Bronchial epithelial cell (primary cell): ENCODE data around the gene CHMP1A. TPM values are rescaled to one million over a fixed set of nuclear protein-coding genes. Genes with fewer than 3 reads are reported as not detected.

Source experiments
- DNase-seq: peaks from one replicate; pipeline ENCODE4 v3.0.0-alpha.2; 2010; ENCODE audit warnings: low read depth
- FAIRE-seq: peaks from 2 replicates; lab custom pipeline; 2011; peaks lifted over from hg19 to GRCh38; lab: Jason Lieb, UNC
- H3K27me3 ChIP-seq: 2 replicates; pipeline ENCODE4 v1.5.1; 2011; ENCODE audit warnings: low read length; ENCODE audit not compliant: control insufficient read depth, insufficient read depth
- H3K36me3 ChIP-seq: 2 replicates; pipeline ENCODE4 v1.5.1; 2011; ENCODE audit warnings: low read length; ENCODE audit not compliant: control insufficient read depth, insufficient read depth
- H3K4me3 ChIP-seq: 2 replicates; pipeline ENCODE4 v1.5.1; 2011; ENCODE audit warnings: mild to moderate bottlenecking, low read depth, low read length, control low read depth
- total RNA-seq: library from RNA; depleted of rRNA; stranded (reverse); fragments of >200 nt; gene quantifications from 2 replicates; pipeline ENCODE4 v1.2.1, GENCODE V29; 2014
- TF ChIP-seq, protein P1 (sequence below): IDR thresholded peaks from 2 replicates; pipeline ENCODE4 v1.5.1; 2011; ENCODE audit warnings: mild to moderate bottlenecking, moderate library complexity, low read length, control low read depth, inconsistent platforms; ENCODE audit not compliant: insufficient read depth, severe bottlenecking

CHMP1A gene
- total RNA-seq, 1 donor from 2014 or later: 101 TPM

DNA sequence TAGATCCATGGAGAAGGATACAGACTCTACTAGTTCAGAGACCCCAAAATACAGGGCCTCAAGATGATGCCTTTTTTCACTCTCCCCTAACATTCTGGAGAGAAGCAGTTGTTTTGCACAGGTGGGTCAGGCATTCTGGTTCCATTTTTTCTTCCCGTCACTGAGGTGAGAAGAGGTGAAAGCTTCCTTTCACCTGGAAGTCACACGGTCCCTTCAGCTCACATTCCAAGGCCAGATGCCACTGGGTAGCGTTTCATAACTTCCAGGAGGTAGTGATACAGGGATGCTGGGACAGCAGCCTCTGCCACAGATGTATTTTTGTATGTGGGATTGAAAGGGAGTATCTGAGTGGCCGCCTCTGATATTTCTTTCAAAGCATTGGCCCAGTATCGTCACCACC, 30.9 kb upstream of the CHMP1A start:
- TF ChIP-seq, protein P1, sequence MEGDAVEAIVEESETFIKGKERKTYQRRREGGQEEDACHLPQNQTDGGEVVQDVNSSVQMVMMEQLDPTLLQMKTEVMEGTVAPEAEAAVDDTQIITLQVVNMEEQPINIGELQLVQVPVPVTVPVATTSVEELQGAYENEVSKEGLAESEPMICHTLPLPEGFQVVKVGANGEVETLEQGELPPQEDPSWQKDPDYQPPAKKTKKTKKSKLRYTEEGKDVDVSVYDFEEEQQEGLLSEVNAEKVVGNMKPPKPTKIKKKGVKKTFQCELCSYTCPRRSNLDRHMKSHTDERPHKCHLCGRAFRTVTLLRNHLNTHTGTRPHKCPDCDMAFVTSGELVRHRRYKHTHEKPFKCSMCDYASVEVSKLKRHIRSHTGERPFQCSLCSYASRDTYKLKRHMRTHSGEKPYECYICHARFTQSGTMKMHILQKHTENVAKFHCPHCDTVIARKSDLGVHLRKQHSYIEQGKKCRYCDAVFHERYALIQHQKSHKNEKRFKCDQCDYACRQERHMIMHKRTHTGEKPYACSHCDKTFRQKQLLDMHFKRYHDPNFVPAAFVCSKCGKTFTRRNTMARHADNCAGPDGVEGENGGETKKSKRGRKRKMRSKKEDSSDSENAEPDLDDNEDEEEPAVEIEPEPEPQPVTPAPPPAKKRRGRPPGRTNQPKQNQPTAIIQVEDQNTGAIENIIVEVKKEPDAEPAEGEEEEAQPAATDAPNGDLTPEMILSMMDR: no peak
- FAIRE-seq (no peak), DNase-seq (no peak)
- peaks cover 29% of the 10 kb centered on the region for H3K36me3 ChIP-seq
- no peak overlapping the region for H3K4me3 ChIP-seq
- H3K27me3 ChIP-seq: no peaks in the 10 kb centered on the region

DNA sequence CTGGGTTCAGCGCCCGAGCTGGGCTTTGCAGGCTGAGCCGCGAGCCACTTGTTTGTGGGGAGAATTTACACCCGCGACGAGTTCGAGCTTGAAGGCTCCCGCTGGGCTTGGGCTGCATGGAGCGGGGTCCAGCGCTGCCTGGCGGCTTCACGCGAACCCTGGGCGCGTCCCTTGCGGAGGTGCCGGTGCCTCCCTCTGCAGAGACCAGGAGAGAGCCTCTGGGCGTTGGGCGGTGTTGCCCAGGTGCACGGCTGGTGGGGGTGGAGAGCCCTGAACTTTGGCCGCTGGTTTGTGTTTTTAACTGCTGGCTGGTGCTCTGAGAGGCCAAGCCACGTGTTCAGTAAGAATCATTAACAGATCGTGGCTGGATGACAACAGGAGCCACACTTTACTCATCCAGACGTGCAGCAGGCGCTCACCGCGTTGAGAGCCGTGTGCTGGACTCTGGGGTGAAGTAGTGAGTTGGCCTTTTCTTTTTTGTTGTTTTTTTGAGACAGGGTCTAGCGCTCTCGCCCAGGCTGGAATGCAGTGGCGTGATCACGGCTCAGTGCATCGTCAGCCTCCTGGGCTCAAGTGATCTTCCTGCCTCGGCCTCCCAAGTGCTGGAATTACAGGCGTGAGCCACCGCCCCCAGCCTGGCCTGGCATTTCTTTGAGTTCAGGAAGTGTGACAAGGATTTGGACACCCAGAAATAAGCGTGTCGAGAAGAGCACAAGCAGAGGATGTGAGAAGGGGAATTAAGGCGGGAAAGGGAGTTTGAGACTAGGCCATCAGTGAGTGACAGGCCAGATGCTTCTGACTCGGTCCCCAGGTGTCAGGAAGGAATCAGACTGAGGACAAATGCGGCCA, 29.8 kb upstream of the CHMP1A start:
- TF ChIP-seq, protein P1: peak; percentile 9
- FAIRE-seq: peak; percentile 50
- DNase-seq: peak; percentile 45
- Histone ChIP-seq H3K36me3 (peaks cover 23% of the 10 kb centered on the region), H3K27me3 (no peaks in the 10 kb centered on the region), H3K4me3 (peak overlapping the region; percentile 88)

DNA sequence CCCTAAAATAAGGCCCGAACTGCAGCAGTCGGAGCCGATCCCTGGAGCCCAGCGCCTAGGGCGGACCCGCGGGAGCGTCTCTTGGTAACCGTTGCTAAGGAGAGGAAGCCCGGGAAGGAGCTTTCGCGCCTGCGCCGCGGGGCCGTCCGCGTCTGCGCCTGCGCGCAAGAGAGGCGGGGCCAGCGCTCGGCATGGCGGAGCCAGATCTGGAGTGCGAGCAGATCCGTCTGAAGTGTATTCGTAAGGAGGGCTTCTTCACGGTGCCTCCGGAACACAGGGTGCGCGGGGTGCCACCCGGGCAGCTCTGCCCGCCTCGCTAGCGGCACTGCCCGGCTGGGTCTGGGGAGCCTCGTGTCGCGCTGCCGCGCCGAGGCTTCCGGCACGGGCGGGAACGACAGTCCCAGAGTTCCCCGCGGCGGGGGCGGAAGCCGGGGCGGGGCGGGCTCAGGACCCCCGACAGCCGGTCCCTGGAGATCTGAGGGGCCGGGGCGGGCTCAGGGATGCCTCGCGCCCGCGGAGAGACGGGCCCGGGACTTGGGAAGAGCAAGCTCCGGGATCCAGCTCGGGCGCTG, 29.1 kb upstream of the CHMP1A start, which contains the start of gene CDK10:
TSS of gene CDK10 (plus strand) at position 170 of the 572 bp plus-strand sequence. CDS start at position 192, 22 bp downstream.
- H3K4me3 ChIP-seq: peak within 1 kb of the TSS; percentile 88
- TF ChIP-seq, protein P1: no peak
- no peaks in the 10 kb centered on the region for H3K27me3 ChIP-seq
- peaks cover 16% of the 10 kb centered on the region for H3K36me3 ChIP-seq
- FAIRE-seq (no peak), DNase-seq (peak; percentile 72)

DNA sequence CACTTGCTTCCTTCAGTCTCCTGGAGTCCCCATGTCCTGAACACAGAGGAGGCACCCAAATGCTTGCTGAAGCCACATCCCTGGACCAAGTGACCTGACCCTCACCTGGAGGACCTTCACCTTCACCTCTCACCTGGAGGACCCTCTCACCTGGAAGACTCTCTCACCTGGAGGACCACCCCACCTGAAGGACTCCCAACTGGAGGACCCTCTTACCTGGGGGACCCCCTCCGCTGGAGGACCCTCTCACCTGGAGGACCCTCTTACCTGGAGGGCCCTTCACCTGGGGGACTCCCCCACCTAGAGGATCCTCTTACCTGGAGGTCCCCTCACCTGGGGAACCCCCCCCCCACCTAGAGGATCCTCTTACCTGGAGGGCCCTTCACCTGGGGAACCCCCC, 28.4 kb upstream of the CHMP1A start:
- Histone ChIP-seq H3K4me3 (no peak overlapping the region), H3K27me3 (no peaks in the 10 kb centered on the region), H3K36me3 (peaks cover 11% of the 10 kb centered on the region)
- TF ChIP-seq, protein P1: no peak
- FAIRE-seq: no peak
- DNase-seq: no peak

DNA sequence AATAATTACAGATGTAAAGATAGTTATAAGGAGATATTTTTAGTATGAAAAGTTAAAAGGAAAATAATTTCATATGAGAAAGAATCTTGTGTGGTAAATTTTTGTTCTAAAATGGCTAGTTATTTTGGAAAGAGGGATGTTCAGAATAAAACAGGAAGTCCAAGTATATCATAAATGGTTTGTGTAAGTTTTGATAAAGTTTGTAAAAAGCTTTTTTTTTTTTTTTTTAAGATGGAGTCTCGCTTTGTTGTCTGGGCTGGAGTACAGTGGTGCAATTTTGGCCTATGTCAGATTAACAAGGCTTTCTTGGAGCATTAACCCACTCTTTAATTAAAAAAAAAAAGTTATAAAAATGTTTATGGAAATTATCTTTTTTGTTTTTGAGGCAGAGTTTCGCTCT, 20.8 kb upstream of the CHMP1A start:
- FAIRE-seq: no peak
- TF ChIP-seq, protein P1: no peak
- no peak for DNase-seq
- Histone ChIP-seq H3K36me3 (no peaks in the 10 kb centered on the region), H3K4me3 (no peak overlapping the region), H3K27me3 (no peaks in the 10 kb centered on the region)
